Measurements from ENCODE around the gene CD59. TPM values are rescaled to one million over a fixed set of nuclear protein-coding genes. Genes with fewer than 3 reads are reported as not detected.

Gene CD59
- total RNA-seq, 1 experiment from 2014 or later: 736 TPM

GRCh38 chr11:33734441-33735270 lies 1.6 kb downstream of the CD59 start:
- in situ Hi-C loops (cut with HindIII; ENCODE audit: low pct_unique_long_range_greater_than_20kb, low sequenced_read_pairs) (no loop called here), intact Hi-C loops (cut with micrococcal nuclease; ENCODE audit: unreplicated experiment) (no loop called here)
- CTCF ChIA-PET: interaction anchor here (0.6 to 1.0 kb wide), 2 partner anchors 8 to 697 kb away, joined by 3 to 4 read pairs; no protein-coding TSS in a partner anchor
- DNase-seq (ENCODE audit: low read depth, low spot score) (no peak), ATAC-seq (no peak)
- TSS peak; percentile 71 for BruUV-seq (replicated peaks)
- Histone ChIP-seq H3K27ac (ENCODE audit: low read length) (peak overlapping the region; percentile 85), H3K9me3 (ENCODE audit: control insufficient read depth, insufficient read depth, low read depth, low read length) (no peaks in the 10 kb centered on the region), H3K27me3 (ENCODE audit: control insufficient read depth, insufficient read depth, low read length) (no peaks in the 10 kb centered on the region), H3K4me3 (ENCODE audit: low read depth in 2 of 2, low read length in 2 of 2) (peak overlapping the region; percentile 83 to 95), H3K36me3 (ENCODE audit: control insufficient read depth, insufficient read depth, low read length) (peaks cover 3% of the 10 kb centered on the region; the same call in 1 of the 2 replicates), H3K4me1 (ENCODE audit: control insufficient read depth, insufficient read depth, low read length) (peaks cover 54% of the 10 kb centered on the region)
- TF ChIP-seq POLR2AphosphoS5 (IDR thresholded peaks at IDR 0.05; ENCODE audit: low read depth, low read length) (peak; percentile 53; the same call in 1 of the 2 replicates), SIN3A (IDR thresholded peaks at IDR 0.05; ENCODE audit: borderline replicate concordance, insufficient read depth, low read depth, low read length) (no peak)
- POLR2A ChIA-PET: interaction anchor here (0.6 to 1.8 kb wide), 5 partner anchors 11 to 42 kb away, joined by 3 to 11 read pairs (median 6); partner anchors contain the start of gene C11orf91

GRCh38 chr11:33733980-33734379 lies 2.2 kb downstream of the CD59 start:
- in situ Hi-C loops (cut with HindIII; ENCODE audit: low pct_unique_long_range_greater_than_20kb, low sequenced_read_pairs): no loop called here
- BruUV-seq (replicated peaks): no TSS peak
- ATAC-seq (no peak), DNase-seq (ENCODE audit: low read depth, low spot score) (no peak)
- Histone ChIP-seq H3K4me3 (ENCODE audit: low read depth in 2 of 2, low read length in 2 of 2) (peak overlapping the region; percentile 83 to 95), H3K27ac (ENCODE audit: low read length) (peak overlapping the region; percentile 85), H3K9me3 (ENCODE audit: control insufficient read depth, insufficient read depth, low read depth, low read length) (no peaks in the 10 kb centered on the region), H3K4me1 (ENCODE audit: control insufficient read depth, insufficient read depth, low read length) (peaks cover 54% of the 10 kb centered on the region), H3K27me3 (ENCODE audit: control insufficient read depth, insufficient read depth, low read length) (no peaks in the 10 kb centered on the region), H3K36me3 (ENCODE audit: control insufficient read depth, insufficient read depth, low read length) (peaks cover 3% of the 10 kb centered on the region; the same call in 1 of the 2 replicates)
- TF ChIP-seq POLR2AphosphoS5 (IDR thresholded peaks at IDR 0.05; ENCODE audit: low read depth, low read length): peak; percentile 41; the same call in 1 of the 2 replicates
- no peak for TF ChIP-seq CTCF (IDR thresholded peaks at IDR 0.05)
- intact Hi-C loops (cut with micrococcal nuclease; ENCODE audit: unreplicated experiment): no loop called here
- CTCF ChIA-PET: interaction anchor here (1.0 kb wide), 1 partner anchor 9 kb away, joined by 3 read pairs; no protein-coding TSS in a partner anchor
- POLR2A ChIA-PET: interaction anchor here (0.6 to 1.8 kb wide), 5 partner anchors 10 to 38 kb away, joined by 3 to 11 read pairs (median 6); partner anchors contain the start of gene C11orf91

GRCh38 chr11:33731723-33732531 lies 4.3 kb downstream of the CD59 start:
- intact Hi-C loops (cut with micrococcal nuclease; ENCODE audit: unreplicated experiment) (no loop called here), in situ Hi-C loops (cut with HindIII; ENCODE audit: low pct_unique_long_range_greater_than_20kb, low sequenced_read_pairs) (no loop called here)
- peaks cover 3% of the 10 kb centered on the region; the same call in 1 of the 2 replicates for H3K36me3 ChIP-seq (ENCODE audit: control insufficient read depth, insufficient read depth, low read length)
- H3K9me3 ChIP-seq (ENCODE audit: control insufficient read depth, insufficient read depth, low read depth, low read length): no peaks in the 10 kb centered on the region
- CTCF ChIA-PET: no interaction called here
- POLR2A ChIA-PET: no interaction called here
- TF ChIP-seq POLR2AphosphoS5 (IDR thresholded peaks at IDR 0.05; ENCODE audit: low read depth, low read length) (no peak), CTCF (IDR thresholded peaks at IDR 0.05) (no peak)
- peaks cover 41% of the 10 kb centered on the region for H3K4me1 ChIP-seq (ENCODE audit: control insufficient read depth, insufficient read depth, low read length)
- no peaks in the 10 kb centered on the region for H3K27me3 ChIP-seq (ENCODE audit: control insufficient read depth, insufficient read depth, low read length)
- no TSS peak for BruUV-seq (replicated peaks)
- H3K27ac ChIP-seq (ENCODE audit: low read length): peak overlapping the region; percentile 85
- H3K4me3 ChIP-seq (ENCODE audit: low read depth in 2 of 2, low read length in 2 of 2): peak overlapping the region; percentile 16 to 95; a peak in 3 of 4 replicates
- no peak for DNase-seq (ENCODE audit: low read depth, low spot score)
- ATAC-seq: no peak
